KMS-11 (cell line): Measurements from ENCODE around the gene KCNE1.

Experiments used
- H2AFZ ChIP-seq: fragments of 200-600 bp; sonication (generic); 2 replicates; pipeline ENCODE4 v1.6.1; 2016; ENCODE audit warnings: antibody characterized with exemption, mixed run types, low read depth
- H3K27ac ChIP-seq: fragments of 200-600 bp; sonication (generic); 2 replicates; pipeline ENCODE4 v1.6.1; 2016; ENCODE audit warnings: mild to moderate bottlenecking, mixed run types
- H3K27me3 ChIP-seq: fragments of 200-600 bp; sonication (generic); 2 replicates; pipeline ENCODE4 v1.6.1; 2017; ENCODE audit warnings: mild to moderate bottlenecking, low read depth, mixed run types, moderate library complexity; ENCODE audit not compliant: insufficient read depth
- H3K36me3 ChIP-seq: fragments of 200-600 bp; sonication (generic); 2 replicates; pipeline ENCODE4 v1.6.1; 2017; ENCODE audit warnings: mild to moderate bottlenecking, mixed run types; ENCODE audit not compliant: insufficient read depth
- H3K4me1 ChIP-seq: fragments of 200-600 bp; sonication (generic); 2 replicates; pipeline ENCODE4 v1.6.1; 2016; ENCODE audit warnings: mild to moderate bottlenecking, low read depth, mixed run types; ENCODE audit not compliant: poor library complexity, severe bottlenecking
- H3K4me2 ChIP-seq: fragments of 200-600 bp; sonication (generic); 2 replicates; pipeline ENCODE4 v1.7.0; 2016; ENCODE audit warnings: mild to moderate bottlenecking, mixed run types
- H3K4me3 ChIP-seq: fragments of 200-600 bp; sonication (generic); IDR thresholded peaks from 2 replicates; pipeline ENCODE4 v1.6.1; 2017; ENCODE audit warnings: low read depth, low read length, mixed read lengths; ENCODE audit not compliant: insufficient read depth
- H3K79me2 ChIP-seq: fragments of 200-600 bp; sonication (generic); 2 replicates; pipeline ENCODE4 v1.6.1; 2016; ENCODE audit warnings: low read depth, mixed run types; ENCODE audit not compliant: insufficient read depth
- H3K9ac ChIP-seq: fragments of 200-600 bp; sonication (generic); 2 replicates; pipeline ENCODE4 v1.6.1; 2016; ENCODE audit warnings: mild to moderate bottlenecking, mixed run types
- H4K20me1 ChIP-seq: fragments of 200-600 bp; sonication (generic); 2 replicates; pipeline ENCODE4 v1.6.1; 2016; ENCODE audit warnings: mild to moderate bottlenecking, mixed run types; ENCODE audit not compliant: insufficient read depth
- CTCF ChIP-seq: fragments of 200-600 bp; sonication (generic); conservative IDR thresholded peaks from 2 replicates; pipeline ENCODE4 v1.6.1; 2017; ENCODE audit warnings: low read depth, mild to moderate bottlenecking, antibody characterized with exemption, low read length, moderate library complexity, mixed read lengths

KCNE1 gene

GRCh38 chr21:34546542-34546941 is 34.5 kb upstream of the KCNE1 start:
- no peak overlapping the region for H3K27ac ChIP-seq
- no peaks in the 10 kb centered on the region for H3K27me3 ChIP-seq
- no peak for TF ChIP-seq CTCF
- no peaks in the 10 kb centered on the region for H3K79me2 ChIP-seq
- H3K36me3 ChIP-seq, result no peaks in the 10 kb centered on the region
- H3K4me3 ChIP-seq, result no peak overlapping the region
- H3K4me1 ChIP-seq, result peaks cover 67% of the 10 kb centered on the region
- H2AFZ ChIP-seq, result no peak overlapping the region
- H3K4me2 ChIP-seq, result peak overlapping the region; percentile 77; the same call in 1 of the 2 replicates
- H3K9ac ChIP-seq, result no peak overlapping the region
- H4K20me1 ChIP-seq, result no peaks in the 10 kb centered on the region

- Histone ChIP-seq H3K27ac (peak overlapping the region; percentile 62), H3K4me3 (no peak overlapping the region), H3K36me3 (no peaks in the 10 kb centered on the region), H4K20me1 (no peaks in the 10 kb centered on the region), H3K27me3 (no peaks in the 10 kb centered on the region), H3K4me1 (peaks cover 67% of the 10 kb centered on the region), H3K79me2 (no peaks in the 10 kb centered on the region), H3K9ac (peak overlapping the region; percentile 10; the same call in 1 of the 2 replicates), H2AFZ (peak overlapping the region; percentile 44; the same call in 1 of the 2 replicates), H3K4me2 (peak overlapping the region; percentile 77)
- no peak for TF ChIP-seq CTCF
Observed at GRCh38 chr21:34545079-34545884, 33.3 kb upstream of the KCNE1 start.

GRCh38 chr21:34544032-34544496 is 32.1 kb upstream of the KCNE1 start:
- no peaks in the 10 kb centered on the region for H3K27me3 ChIP-seq
- TF ChIP-seq CTCF, result peak; percentile 92
- H3K36me3 ChIP-seq, result no peaks in the 10 kb centered on the region
- no peaks in the 10 kb centered on the region for H4K20me1 ChIP-seq
- peak overlapping the region; percentile 77 for H3K4me2 ChIP-seq
- peaks cover 56% of the 10 kb centered on the region for H3K4me1 ChIP-seq
- no peaks in the 10 kb centered on the region for H3K79me2 ChIP-seq
- no peak overlapping the region for H3K4me3 ChIP-seq
- H3K9ac ChIP-seq, result no peak overlapping the region
- peak overlapping the region; percentile 62; the same call in 1 of the 2 replicates for H3K27ac ChIP-seq
- H2AFZ ChIP-seq, result no peak overlapping the region; the same call in 1 of the 2 replicates

DNA sequence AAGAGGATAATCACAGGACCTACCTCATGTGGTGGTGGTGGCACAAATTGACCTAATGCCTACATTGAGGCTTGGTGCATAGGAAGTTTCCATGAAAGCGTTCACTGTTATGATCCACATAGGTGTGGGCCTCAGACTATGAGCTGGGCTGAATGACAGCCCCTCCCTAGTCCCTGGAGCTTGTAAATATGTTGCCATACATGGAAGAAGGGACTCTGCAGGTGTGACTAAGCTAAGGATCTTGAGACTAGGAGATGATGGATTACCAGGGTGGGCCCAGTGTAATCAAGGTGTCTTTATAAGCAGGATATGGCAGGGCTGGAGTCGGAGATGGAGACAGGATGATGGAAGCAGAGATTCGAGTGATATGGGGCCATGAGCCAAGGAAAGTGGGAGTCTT is 31.0 kb upstream of the KCNE1 start:
- Histone ChIP-seq H3K4me2 (no peak overlapping the region; the same call in 1 of the 2 replicates), H3K27me3 (no peaks in the 10 kb centered on the region), H3K79me2 (no peaks in the 10 kb centered on the region), H3K9ac (no peak overlapping the region), H2AFZ (no peak overlapping the region), H3K4me3 (no peak overlapping the region), H3K4me1 (peaks cover 45% of the 10 kb centered on the region), H3K27ac (no peak overlapping the region), H4K20me1 (no peaks in the 10 kb centered on the region), H3K36me3 (no peaks in the 10 kb centered on the region)
- TF ChIP-seq CTCF, result no peak
